GM21526 (cell line): Measurements from ENCODE around the gene ARL6IP1.

Source experiments
- ATAC-seq: cut with Tn5 transposase; IDR thresholded peaks from one replicate; pipeline ENCODE4 v1.9.1; 2021; ENCODE audit warnings: moderate library complexity; ENCODE audit not compliant: unreplicated experiment, low FRiP score

The ARL6IP1 gene

GRCh38 chr16:18801145-18801972, at the start of gene ARL6IP1:
Gene ARL6IP1, minus strand, starts transcription at chr16:18801549. Its CDS starts 83 bp downstream, at chr16:18801466.
- ATAC-seq: peak; percentile 91

GRCh38 chr16:18846416-18846815, 45.1 kb upstream of the ARL6IP1 start:
- ATAC-seq: no peak

- no peak for ATAC-seq
Measured at GRCh38 chr16:18842565-18842964, 41.2 kb upstream of the ARL6IP1 start.

- no peak for ATAC-seq
Measured at GRCh38 chr16:18841833-18842525, 40.6 kb upstream of the ARL6IP1 start.

GRCh38 chr16:18839555-18839954, 38.2 kb upstream of the ARL6IP1 start:
- no peak for ATAC-seq

- no peak for ATAC-seq
Measured at GRCh38 chr16:18836702-18837101, 35.4 kb upstream of the ARL6IP1 start.

GRCh38 chr16:18834864-18835263, 33.5 kb upstream of the ARL6IP1 start:
- ATAC-seq: no peak

GRCh38 chr16:18833707-18834505, 32.6 kb upstream of the ARL6IP1 start:
- ATAC-seq: no peak

GRCh38 chr16:18832613-18833012, 31.3 kb upstream of the ARL6IP1 start:
- no peak for ATAC-seq

- ATAC-seq: no peak
Measured at GRCh38 chr16:18832006-18832405, 30.7 kb upstream of the ARL6IP1 start.

- ATAC-seq: no peak
Measured at GRCh38 chr16:18829251-18829650, 27.9 kb upstream of the ARL6IP1 start.

- ATAC-seq: no peak
Measured at GRCh38 chr16:18827890-18828289, 26.5 kb upstream of the ARL6IP1 start.

- ATAC-seq: no peak
Measured at GRCh38 chr16:18816286-18816685, 14.9 kb upstream of the ARL6IP1 start.

GRCh38 chr16:18811925-18812324, 10.6 kb upstream of the ARL6IP1 start:
- ATAC-seq: no peak

GRCh38 chr16:18809165-18809564, 7.8 kb upstream of the ARL6IP1 start:
- no peak for ATAC-seq

- no peak for ATAC-seq
Measured at GRCh38 chr16:18805257-18805773, 4.0 kb upstream of the ARL6IP1 start.

- no peak for ATAC-seq
Measured at GRCh38 chr16:18804540-18804939, 3.2 kb upstream of the ARL6IP1 start.

GRCh38 chr16:18803569-18804462, 2.5 kb upstream of the ARL6IP1 start:
- ATAC-seq: no peak

- no peak for ATAC-seq
Measured at GRCh38 chr16:18802767-18803343, 1.5 kb upstream of the ARL6IP1 start.

GRCh38 chr16:18800775-18801144, 589 bp downstream of the ARL6IP1 start:
- no peak for ATAC-seq
